K562 (cell line): ENCODE data around the gene CHEK2.

ENCODE experiments used
- RAD21 ChIP-seq, 2 experiments: fragments of 250-450 bp in 1 of 2; fragments of 450-650 bp in 1 of 2; sonication (Bioruptor Pico) in 1 of 2; formaldehyde crosslinking in 1 of 2; IDR thresholded peaks in 1 of 2; conservative IDR thresholded peaks in 1 of 2; 2 replicates each; pipeline versions ENCODE4 v1.4.0 to v1.8.0; 2020 to 2022; ENCODE audit warnings: mild to moderate bottlenecking in 2 of 2, moderate library complexity in 1 of 2
- TFE3 ChIP-seq: fragments of 450-650 bp; formaldehyde crosslinking; IDR thresholded peaks from 2 replicates; pipeline ENCODE4 v1.4.0; 2020; ENCODE audit warnings: mild to moderate bottlenecking, mixed read lengths

DNA sequence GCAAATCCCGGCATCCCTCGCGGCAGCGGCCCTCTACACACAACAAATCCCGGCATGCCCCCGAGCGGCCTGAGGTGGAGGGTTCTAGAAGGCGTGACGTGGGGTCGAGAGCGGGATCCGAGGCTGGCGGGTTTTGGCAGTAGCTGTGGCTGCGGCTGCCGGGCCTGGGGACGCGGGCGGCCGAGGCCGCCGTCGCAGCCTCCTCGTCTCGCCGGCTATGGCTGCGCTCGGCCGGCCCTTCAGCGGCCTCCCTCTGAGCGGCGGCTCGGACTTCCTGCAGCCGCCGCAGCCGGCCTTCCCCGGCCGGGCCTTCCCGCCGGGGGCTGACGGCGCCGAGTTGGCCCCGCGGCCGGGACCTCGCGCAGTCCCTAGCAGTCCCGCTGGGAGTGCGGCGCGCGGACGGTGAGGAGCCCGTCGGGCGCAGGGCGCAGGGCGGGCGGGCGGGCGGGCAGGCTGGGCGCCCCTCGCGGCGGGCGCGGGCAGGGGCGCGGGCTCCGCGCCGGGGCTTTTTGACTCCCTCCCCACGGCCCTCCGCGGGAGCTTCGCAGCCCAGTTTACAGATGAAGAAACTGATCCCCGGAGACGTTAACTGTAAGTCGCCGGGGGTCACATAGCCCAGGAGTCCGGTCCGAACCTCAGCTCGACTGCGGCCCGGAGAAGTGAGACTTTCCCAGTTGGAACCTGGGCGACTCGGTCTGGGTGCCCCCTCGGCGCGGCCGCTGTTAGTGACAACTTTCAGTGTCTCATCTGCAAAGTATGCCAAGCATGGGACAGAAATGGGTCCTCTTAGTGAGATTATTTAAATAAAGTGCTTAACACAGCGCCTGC lies 31.2 kb upstream of the CHEK2 start, which contains the start of gene CCDC117:
- TF ChIP-seq RAD21 (CRISPR knock-in tag; conservative IDR thresholded peaks at IDR 0.05 in 1 of 2, IDR thresholded peaks at IDR 0.05 in 1 of 2) (no peak), TFE3 (no peak)
